ENCODE data around the gene FRRS1L.
A peak's percentile ranks its signal among the peaks of the same experiment; 100 is the strongest.

FRRS1L gene

GRCh38 chr9:109107402-109108240 lies 59.4 kb downstream of the FRRS1L start:
- H3K4me3 ChIP-seq (ENCODE audit: low read length): no peak overlapping the region
- TF ChIP-seq EZH2 (optimal IDR thresholded peaks at IDR 0.05; ENCODE audit: low read depth, low read length): no peak
- TF ChIP-seq EZH2phosphoT487 (IDR thresholded peaks at IDR 0.05; ENCODE audit: low read length): no peak
- no peak for TF ChIP-seq CTCF (IDR thresholded peaks at IDR 0.05; ENCODE audit: low read length)
- no peaks in the 10 kb centered on the region for H3K9me3 ChIP-seq (replicated peaks; ENCODE audit: insufficient read depth, low read length)
- DNase-seq: no peak
- no peak overlapping the region for H3K27ac ChIP-seq (ENCODE audit: low read length)
- peaks cover 24% of the 10 kb centered on the region for H3K4me1 ChIP-seq (ENCODE audit: low read length)
- H3K9ac ChIP-seq (ENCODE audit: low read length): no peak overlapping the region
- H3K36me3 ChIP-seq (replicated peaks; ENCODE audit: insufficient read depth, low read length): peaks cover 5% of the 10 kb centered on the region; the same call in 1 of the 2 replicates
- H4K20me1 ChIP-seq (ENCODE audit: insufficient read depth, low read length): peaks cover 12% of the 10 kb centered on the region
- no peaks in the 10 kb centered on the region for H3K9me2 ChIP-seq (replicated peaks; ENCODE audit: insufficient read depth, low read length)
- no peaks in the 10 kb centered on the region for H3K27me3 ChIP-seq (replicated peaks; ENCODE audit: insufficient read depth, low read length)
- H2AFZ ChIP-seq (ENCODE audit: low read length): no peak overlapping the region
- H3F3A ChIP-seq (ENCODE audit: insufficient read depth, low read length): peaks cover 8% of the 10 kb centered on the region; the same call in 1 of the 2 replicates
- peak overlapping the region; percentile 28 for H3K4me2 ChIP-seq (ENCODE audit: low read depth, low read length)
- peaks cover 79% of the 10 kb centered on the region for H3K79me2 ChIP-seq (ENCODE audit: low read length)

- peak overlapping the region; percentile 0; the same call in 1 of the 2 replicates for H3K27ac ChIP-seq (ENCODE audit: low read length)
Observed at GRCh38 chr9:109101810-109102209, 65.2 kb downstream of the FRRS1L start.

DNA sequence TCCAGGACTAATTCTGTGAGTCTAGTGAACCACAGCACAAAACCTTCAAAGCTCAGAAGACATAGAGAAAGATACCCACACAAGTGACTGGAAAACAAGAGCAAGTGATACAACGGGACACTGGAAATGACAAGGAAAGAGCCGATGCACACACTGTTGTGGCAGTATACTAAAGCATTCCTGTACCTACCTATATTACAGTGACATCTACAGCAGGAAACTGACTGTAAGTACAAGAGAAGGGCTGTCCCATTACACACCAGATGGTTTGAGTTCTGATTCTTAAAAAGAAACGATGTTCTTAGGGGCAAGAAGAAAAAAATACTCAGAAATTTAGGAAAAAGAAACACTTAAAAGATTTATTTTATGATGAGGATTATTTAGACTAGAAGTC lies 65.8 kb downstream of the FRRS1L start:
- no peaks in the 10 kb centered on the region for H3K27me3 ChIP-seq (replicated peaks; ENCODE audit: insufficient read depth, low read length)
- TF ChIP-seq CTCF (IDR thresholded peaks at IDR 0.05; ENCODE audit: low read length) (no peak), EZH2 (optimal IDR thresholded peaks at IDR 0.05; ENCODE audit: low read depth, low read length) (no peak), EZH2phosphoT487 (IDR thresholded peaks at IDR 0.05; ENCODE audit: low read length) (no peak)
- no peak overlapping the region for H3K4me3 ChIP-seq (ENCODE audit: low read length)
- no peak overlapping the region for H3K27ac ChIP-seq (ENCODE audit: low read length)
- H3K9me2 ChIP-seq (replicated peaks; ENCODE audit: insufficient read depth, low read length): no peaks in the 10 kb centered on the region
- H3K9me3 ChIP-seq (replicated peaks; ENCODE audit: insufficient read depth, low read length): no peaks in the 10 kb centered on the region
- H4K20me1 ChIP-seq (ENCODE audit: insufficient read depth, low read length): no peaks in the 10 kb centered on the region
- peaks cover 13% of the 10 kb centered on the region for H3K4me1 ChIP-seq (ENCODE audit: low read length)
- peak overlapping the region; percentile 11; the same call in 1 of the 2 replicates for H3K4me2 ChIP-seq (ENCODE audit: low read depth, low read length)
- no peak overlapping the region for H2AFZ ChIP-seq (ENCODE audit: low read length)
- DNase-seq: no peak
- peaks cover 63% of the 10 kb centered on the region for H3K79me2 ChIP-seq (ENCODE audit: low read length)
- H3K9ac ChIP-seq (ENCODE audit: low read length): no peak overlapping the region
- peaks cover 9% of the 10 kb centered on the region; the same call in 1 of the 2 replicates for H3F3A ChIP-seq (ENCODE audit: insufficient read depth, low read length)
- peaks cover 5% of the 10 kb centered on the region; the same call in 1 of the 2 replicates for H3K36me3 ChIP-seq (replicated peaks; ENCODE audit: insufficient read depth, low read length)

More at GRCh38 chr9:109101810-109102209, 65.2 kb downstream of the FRRS1L start:
- no peaks in the 10 kb centered on the region for H3K27me3 ChIP-seq (replicated peaks; ENCODE audit: insufficient read depth, low read length)
- TF ChIP-seq EZH2phosphoT487 (IDR thresholded peaks at IDR 0.05; ENCODE audit: low read length) (no peak), CTCF (IDR thresholded peaks at IDR 0.05; ENCODE audit: low read length) (no peak), EZH2 (optimal IDR thresholded peaks at IDR 0.05; ENCODE audit: low read depth, low read length) (no peak)
- no peaks in the 10 kb centered on the region for H4K20me1 ChIP-seq (ENCODE audit: insufficient read depth, low read length)
- H3K9me3 ChIP-seq (replicated peaks; ENCODE audit: insufficient read depth, low read length): no peaks in the 10 kb centered on the region
- peaks cover 9% of the 10 kb centered on the region; the same call in 1 of the 2 replicates for H3F3A ChIP-seq (ENCODE audit: insufficient read depth, low read length)
- H3K4me2 ChIP-seq (ENCODE audit: low read depth, low read length): peak overlapping the region; percentile 11; the same call in 1 of the 2 replicates
- peak; percentile 58 for DNase-seq
- H3K4me3 ChIP-seq (ENCODE audit: low read length): no peak overlapping the region
- peaks cover 68% of the 10 kb centered on the region for H3K79me2 ChIP-seq (ENCODE audit: low read length)
- H2AFZ ChIP-seq (ENCODE audit: low read length): no peak overlapping the region
- no peaks in the 10 kb centered on the region for H3K9me2 ChIP-seq (replicated peaks; ENCODE audit: insufficient read depth, low read length)
- H3K9ac ChIP-seq (ENCODE audit: low read length): no peak overlapping the region
- peaks cover 13% of the 10 kb centered on the region for H3K4me1 ChIP-seq (ENCODE audit: low read length)
- H3K36me3 ChIP-seq (replicated peaks; ENCODE audit: insufficient read depth, low read length): peaks cover 5% of the 10 kb centered on the region; the same call in 1 of the 2 replicates

Data from MM.1S (cell line).